Loucy (cell line): ENCODE results near the gene LIX1.
"Not testable (repeated sequence)": the region's sequence is repeated elsewhere in the genome, so short reads cannot be mapped to it uniquely, and the experiment has no call there.

Source experiments
- CTCF ChIP-seq: fragments of 200-600 bp; sonication (generic); conservative IDR thresholded peaks from 2 replicates; pipeline ENCODE4 v1.5.1; 2014; ENCODE audit warnings: mild to moderate bottlenecking, antibody characterized with exemption, low read length
- EZH2phosphoT487 ChIP-seq: fragments of 200-600 bp; IDR thresholded peaks from 2 replicates; pipeline ENCODE4 v1.6.1; 2018; ENCODE audit warnings: antibody characterized with exemption, mild to moderate bottlenecking, moderate library complexity, borderline replicate concordance

DNA sequence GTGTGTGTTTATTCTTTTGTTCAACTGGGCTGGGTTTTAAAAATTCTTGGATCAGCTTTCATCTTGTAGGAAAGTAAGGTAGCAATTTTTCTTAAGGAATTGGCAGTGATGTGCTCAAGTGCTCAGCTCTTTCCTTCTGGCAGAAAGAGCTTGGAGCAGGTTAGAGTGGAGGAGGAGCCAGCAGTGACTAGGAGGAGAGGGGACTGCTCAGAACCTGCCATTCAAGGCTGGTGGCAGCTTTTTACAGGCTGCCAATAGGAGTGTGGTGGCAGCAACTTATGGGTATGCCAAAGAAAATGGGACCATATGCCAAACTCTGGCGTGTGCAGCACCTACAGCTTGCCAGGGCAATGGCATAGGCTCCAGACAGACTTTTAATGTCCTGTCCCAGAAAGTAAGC lies 2.2 kb downstream of the LIX1 start:
- not testable (repeated sequence) for TF ChIP-seq EZH2phosphoT487, CTCF
